ENCODE results near the gene SBK1.
"Not testable (repeated sequence)": the region's sequence is repeated elsewhere in the genome, so short reads cannot be mapped to it uniquely, and the experiment has no call there.

The SBK1 gene

DNA sequence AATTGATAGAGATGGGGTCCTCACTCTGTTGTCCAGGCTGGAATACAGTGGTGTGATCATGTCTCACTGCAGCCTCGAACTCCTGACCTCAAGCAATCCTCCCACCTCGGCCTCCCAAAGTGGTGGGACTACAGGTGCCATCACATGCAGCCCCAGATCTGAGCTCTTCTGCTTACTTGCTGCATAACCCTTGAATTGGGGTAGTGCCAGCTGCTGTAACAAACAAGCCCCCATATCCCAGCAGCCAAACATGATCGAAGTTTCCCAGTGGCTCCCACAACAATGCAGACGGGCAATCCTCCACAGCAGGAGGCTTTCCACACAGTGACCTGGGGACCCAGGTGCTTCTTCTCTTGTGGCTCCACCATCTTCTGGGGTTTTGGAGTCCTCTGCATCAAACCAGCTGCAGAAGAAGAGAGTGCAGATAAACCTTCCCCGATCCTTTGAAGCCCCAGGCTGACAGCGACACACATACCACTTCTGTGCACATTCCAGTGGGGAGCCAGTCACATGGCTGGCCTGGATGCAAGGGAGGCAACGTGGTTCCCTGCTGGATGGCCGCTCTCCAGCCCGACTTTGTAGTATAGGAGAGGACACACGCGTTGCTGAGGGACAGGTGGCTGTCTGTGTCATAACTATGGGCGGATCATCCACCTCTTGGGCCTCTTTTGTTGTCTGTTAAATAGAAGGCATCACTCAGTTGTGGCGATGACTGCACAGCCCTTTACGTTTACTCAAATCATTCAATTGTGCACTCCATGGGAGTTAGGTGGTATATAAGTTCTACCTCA, 16.7 kb downstream of the SBK1 start:
- no peak for DNase-seq (ENCODE audit: low spot score)

DNA sequence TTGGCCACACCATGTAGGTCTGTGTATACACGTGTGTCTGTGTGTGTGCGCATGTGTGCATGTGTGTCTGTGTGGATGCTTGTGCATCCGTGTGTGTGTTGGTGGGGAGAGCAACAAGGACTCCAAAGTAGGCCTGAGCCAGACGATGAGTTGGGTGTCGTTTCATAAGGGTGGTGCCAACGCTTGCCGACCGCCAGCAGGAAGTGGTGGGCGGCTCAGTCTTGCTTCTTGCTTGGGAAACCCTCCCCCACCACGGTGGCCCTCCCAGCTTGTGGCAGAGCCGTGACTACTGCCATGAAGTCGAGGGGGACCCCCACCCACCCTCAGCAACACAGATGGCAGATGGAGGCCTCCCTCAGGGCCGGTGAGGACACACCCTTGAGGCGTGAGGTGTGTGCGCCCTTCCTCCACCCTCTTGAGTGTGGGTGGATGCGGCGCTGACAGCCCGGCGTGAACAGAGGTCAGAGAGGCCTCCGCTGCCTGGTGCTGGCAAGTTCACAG, 17.5 kb downstream of the SBK1 start:
- peak; percentile 66 for DNase-seq (ENCODE audit: low spot score)

DNA sequence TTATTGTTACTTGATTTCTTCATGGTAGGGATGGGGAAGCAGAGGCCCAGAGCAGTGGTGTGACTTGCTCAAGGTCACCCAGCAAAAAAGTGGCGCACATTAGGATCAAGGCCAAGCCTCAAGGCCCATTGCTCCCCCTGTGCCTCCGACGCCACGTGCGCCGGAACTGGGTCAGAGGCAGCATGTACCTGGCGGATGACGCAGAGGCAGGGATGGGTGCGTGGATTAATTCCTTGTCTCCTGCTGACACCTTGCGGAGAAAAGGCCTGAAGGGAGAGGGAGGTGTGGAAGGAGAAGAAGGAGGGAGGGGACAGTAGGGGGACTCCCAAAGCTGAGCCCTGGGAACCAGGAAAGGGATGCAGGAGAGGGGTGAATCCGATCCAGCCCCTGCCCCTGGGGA, 18.5 kb downstream of the SBK1 start:
- DNase-seq (ENCODE audit: low spot score), result no peak

DNA sequence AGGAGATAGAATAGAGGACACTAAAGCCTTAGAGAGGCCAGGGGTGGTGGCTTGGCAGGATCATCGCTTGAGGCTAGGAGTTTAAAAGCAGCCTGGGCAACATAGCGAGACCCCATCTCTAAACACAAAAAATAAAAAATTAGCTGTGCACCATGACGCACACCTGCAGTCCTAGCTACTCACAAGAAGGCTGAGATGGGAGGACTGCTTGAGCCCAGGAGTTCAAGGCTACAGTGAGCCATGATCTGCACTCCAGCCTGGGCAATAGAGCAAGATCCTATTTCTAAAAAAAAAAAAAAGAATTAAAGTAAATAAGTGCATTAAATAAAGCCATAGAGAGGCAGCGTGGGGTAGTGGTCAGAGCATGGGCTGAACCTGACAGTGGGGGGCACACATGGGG, 19.1 kb downstream of the SBK1 start:
- no peak for DNase-seq (ENCODE audit: low spot score)

DNA sequence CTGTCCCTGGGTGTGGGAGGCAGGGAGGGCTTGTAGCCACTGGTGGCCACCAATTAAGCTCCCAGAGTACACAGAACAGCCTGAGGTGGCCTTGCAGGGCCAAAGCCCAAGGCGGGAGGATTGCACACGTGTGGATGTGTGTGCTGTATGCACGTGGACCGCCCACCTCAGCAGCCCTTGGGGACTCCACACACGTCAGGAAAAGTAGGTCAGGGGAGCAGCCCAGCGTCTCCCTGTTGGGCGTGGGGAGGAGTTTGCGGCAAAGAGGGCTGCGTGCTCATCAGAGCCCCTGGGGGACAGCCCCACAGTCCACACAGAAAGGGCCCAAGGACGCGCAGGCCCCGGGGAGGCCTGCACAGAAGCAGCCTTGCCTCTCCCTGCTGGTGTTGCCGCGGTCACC, 19.6 kb downstream of the SBK1 start:
- no peak for DNase-seq (ENCODE audit: low spot score)

DNA sequence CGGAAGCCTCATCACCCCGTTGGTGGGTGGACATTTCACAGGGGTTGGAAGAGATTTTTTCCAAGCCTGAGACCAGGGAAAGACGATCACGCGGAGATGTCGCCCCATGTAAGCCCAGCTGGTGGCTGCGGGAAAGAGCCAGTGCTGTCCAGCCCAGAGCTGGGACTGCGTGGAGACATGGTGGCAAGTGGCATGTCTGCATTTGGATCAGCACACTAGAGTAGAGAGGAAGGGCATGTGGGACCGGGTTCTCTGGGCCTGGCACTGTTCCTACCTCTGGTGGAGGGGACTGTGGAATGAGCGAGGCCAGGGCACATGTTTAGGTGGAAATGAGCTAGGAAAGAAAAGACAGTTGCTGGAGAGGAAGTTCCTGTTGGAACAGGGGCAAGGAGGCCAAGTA, 20.0 kb downstream of the SBK1 start:
- DNase-seq (ENCODE audit: low spot score), result no peak

DNA sequence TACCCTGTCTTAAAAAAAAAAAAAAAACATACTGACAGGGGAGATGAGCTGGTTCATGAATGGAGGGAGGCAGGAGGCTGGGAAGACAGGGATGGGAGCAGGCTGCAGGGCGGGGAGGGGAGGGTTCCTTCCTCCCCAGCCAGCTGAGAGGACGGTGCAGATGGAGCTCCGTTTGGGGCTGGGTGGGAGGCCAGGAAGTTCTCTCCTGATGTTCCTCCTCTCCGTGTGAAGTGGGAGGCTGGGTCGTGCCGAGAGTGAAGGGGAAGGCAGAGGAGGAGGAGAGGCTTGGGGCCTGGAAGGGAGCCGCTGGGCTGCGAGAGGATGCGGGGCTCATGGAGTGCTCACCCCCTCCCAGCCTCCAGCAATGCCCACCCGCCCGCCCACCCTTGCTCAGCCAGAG, 21.3 kb downstream of the SBK1 start:
- no peak for DNase-seq (ENCODE audit: low spot score)

DNA sequence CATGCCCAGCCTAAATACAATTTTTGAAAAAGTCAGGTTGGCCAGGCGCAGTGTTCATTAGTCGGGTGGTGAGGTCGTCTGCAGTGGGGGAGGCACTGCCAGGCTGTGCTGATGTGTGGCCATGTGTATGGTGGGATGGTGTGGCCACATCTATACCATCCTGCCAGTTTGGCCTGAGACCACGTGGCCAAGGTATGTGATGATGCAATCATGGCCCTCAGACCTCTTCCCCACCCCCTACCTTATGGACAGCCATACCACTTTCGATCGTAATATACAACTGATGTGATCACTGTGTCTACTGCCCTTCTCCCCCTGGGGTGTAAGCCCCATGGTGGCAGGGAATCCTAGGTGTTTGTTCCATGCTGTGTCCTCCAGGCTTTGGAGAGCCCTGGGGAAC, 23.7 kb downstream of the SBK1 start:
- DNase-seq (ENCODE audit: low spot score), result no peak

DNA sequence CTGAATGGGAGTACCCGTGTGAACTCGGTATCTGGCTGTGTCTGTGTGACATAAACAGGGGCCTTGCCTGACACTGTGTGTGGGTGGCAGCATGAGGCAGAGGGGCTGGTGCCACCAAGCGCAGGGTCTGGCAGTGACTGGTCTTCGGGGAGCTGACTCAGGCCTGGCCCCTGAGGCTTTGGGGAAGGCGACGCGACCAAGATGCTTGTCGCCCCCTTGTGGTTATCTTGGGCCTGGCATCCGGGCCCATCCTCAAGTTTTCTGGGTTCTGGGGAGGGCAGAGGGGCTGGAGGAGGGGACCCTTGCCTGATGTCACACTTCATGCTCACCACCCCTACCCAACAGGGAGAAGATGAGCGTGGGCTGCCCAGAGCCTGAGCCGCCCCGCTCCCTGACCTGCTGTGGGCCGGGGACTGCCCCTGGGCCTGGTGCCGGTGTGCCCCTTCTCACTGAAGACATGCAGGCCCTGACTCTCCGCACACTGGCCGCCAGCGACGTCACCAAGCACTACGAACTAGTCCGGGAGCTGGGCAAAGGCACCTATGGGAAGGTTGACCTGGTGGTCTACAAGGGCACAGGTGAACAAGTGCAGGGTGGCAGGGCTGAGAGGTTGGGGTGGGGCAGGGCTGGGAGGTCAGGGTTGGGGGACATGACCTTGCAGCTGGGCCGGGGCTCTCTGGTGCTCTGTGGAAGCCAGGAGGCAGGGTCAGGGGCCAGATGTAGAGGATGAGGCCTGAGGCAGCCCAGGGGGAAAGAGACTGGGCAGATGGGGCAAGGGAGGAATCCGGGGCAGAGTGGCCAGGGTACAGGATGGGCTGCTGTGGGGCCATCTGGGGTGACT, 24.9 kb downstream of the SBK1 start:
- DNase-seq (ENCODE audit: low spot score), result peak; percentile 72

DNA sequence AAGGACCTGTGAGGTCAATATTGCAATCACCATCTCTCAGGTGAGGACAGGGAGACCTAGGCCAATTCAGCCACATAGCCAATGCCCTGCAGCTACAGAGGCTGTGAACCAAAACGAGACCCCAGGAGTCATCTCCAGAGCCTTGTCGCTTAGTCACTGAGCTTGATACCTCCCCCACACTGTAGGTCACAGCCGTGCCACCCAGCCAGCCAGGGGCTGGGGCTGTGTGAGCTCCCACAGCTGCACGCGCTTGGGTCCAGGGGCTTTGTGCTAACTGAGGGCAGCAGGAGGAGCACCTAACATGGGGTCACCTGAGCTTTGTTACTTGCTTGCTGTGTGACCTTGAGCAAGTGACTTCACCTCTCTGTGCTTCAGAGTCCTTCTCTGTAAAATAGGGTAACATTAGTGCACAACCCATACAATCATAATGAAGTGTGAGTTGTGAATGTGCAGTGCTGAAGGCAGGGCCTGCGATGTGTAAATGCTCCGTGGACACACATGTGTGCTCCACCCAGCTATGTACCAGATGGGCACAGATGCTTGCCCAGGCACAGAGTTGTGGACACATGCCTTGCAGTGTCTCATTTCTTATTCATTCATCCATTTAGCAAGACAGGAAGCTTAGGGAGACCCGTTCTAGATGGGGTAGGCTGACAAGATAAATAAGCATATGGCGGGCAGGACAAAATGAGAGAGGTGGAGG, 25.9 kb downstream of the SBK1 start:
- DNase-seq (ENCODE audit: low spot score), result no peak

DNA sequence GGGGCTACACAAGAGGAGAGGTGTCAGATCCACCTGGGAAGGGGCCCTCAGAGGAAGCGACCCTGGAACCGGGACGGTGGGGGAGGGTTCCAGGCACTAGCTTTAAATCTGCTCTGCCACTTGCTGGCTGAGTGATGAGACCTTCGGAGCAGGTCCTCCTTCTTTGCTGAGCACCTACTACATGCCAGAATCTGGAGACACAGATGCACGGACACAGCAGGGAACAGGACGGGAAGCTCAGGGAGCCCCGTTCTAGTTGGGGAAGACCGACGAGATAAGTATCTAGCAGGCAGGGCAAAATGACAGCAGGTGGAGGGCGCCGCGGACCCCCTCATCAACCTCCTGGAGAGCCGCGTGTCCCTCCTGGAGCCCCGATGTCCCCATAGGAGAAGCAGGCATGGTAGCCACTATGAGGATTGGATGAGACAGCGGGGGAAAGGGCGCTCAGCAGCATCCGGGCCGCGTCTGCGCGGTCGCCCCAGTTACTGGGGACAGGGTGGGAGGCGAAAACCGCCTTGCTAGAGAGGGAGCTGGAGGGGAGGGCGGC, 27.2 kb downstream of the SBK1 start:
- no peak for DNase-seq (ENCODE audit: low spot score)

DNA sequence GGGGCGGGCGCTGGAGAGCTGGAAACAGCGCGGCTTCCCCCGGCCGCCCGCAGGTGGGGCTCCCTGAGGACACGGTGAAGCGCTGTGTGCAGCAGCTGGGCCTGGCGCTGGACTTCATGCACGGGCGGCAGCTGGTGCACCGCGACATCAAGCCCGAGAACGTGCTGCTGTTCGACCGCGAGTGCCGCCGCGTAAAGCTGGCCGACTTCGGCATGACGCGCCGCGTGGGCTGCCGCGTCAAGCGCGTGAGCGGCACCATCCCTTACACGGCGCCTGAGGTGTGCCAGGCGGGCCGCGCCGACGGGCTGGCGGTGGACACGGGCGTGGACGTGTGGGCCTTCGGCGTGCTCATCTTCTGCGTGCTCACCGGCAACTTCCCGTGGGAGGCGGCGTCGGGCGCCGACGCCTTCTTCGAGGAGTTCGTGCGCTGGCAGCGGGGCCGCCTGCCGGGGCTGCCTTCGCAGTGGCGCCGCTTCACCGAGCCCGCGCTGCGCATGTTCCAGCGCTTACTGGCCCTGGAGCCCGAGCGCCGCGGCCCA, 27.8 kb downstream of the SBK1 start:
- no peak for DNase-seq (ENCODE audit: low spot score)

DNA sequence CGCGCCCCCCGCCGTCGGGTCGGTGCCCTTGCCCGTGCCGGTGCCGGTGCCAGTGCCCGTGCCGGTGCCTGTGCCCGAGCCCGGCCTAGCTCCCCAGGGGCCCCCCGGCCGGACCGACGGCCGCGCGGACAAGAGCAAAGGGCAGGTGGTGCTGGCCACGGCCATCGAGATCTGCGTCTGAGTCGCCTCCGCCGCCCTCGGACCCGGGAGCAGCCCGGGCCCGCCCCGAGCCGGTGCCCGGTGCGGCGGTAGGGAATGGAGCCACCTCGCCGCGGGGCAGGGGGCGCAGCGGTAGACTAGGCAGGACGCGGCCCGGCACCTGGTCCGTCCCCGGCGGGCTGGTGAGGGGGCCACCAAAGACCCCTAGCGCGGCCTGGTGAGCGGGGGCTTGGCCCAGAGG, 28.4 kb downstream of the SBK1 start:
- no peak for DNase-seq (ENCODE audit: low spot score)

DNA sequence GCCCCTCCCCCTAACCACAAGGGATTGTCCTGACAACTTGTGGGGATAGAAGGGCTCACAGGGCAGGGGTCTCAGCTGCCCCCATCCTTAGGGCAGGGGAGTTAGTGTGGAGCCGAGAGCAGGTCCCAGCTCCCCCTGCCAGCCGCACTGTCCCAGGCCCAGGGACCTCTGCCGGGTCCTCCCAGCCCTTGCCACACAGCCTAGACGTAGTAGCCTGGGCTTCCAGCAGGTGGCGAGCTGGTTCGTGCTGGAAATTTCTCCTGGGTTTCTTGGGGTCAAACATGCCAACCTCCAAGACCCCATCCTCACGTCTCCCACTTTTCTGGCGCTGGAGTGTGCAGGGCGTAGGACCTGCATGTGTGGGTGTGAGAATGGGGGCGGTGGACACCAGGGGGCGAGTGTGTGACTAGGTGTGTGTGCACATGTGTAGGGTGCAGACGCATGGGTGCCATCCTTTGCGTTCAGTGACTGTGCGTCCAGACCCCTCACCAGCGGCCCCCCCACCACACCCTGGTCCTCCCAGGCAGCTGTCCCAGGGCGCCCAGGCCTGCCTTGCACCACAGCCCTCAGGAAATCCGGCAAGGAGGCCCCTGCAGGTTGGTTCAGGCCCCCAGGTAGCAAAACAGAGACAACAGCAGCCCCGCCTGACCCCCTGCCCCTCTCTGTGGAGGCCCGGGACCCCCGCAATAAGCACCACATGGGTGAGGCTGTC, 29.5 kb downstream of the SBK1 start:
- peak; percentile 31 for DNase-seq (ENCODE audit: low spot score)

DNA sequence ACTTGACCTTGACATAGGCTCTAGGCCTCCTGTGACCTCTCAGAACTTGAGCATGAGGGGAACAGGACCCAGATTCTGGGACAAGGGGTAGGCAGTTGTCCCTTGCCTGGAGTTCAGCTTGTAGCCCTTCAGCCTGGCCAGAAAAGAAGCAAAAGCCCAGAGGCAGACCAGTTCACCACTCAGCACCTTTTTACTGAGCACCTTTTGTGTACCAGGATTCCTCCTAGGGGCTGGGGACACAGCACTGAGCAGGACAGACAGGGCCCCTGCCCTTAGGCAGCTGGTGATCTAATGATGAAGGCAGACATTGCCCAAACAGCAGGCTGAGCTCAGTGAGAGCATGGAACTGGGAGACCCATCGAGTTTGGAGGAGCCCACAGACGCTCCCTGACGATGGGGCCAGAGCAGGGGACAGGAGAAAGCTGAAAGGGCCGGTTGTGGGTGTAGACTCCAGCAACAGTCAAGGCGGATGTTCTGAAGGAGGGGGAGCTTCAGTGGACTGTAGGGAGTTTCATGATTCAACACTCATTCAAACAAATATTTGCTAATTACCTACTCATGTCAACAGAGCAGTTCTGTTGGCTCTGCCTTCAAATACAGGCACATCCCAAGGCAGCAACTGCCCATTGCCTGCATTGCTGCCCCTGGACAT, 32.0 kb downstream of the SBK1 start:
- DNase-seq (ENCODE audit: low spot score), result no peak

DNA sequence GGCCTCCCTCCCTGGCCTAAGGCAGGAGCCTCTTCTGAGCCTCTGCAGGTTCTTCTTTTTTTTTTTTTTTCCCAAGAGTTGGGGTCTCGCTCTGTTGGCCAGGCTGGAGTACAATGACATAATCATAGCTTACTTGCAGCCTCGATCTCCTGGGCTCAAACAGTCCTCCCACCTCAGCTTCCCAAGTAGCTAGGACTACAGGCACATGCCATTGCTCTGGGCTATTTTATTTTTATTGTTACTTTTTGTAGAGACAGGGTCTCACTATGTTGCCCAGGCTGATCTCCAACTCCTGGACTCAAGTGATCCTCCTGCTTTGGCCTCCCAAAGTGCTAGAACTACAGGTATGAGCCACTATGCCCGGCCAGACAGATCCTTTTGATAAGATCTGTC, 32.6 kb downstream of the SBK1 start:
- no peak for DNase-seq (ENCODE audit: low spot score)

DNA sequence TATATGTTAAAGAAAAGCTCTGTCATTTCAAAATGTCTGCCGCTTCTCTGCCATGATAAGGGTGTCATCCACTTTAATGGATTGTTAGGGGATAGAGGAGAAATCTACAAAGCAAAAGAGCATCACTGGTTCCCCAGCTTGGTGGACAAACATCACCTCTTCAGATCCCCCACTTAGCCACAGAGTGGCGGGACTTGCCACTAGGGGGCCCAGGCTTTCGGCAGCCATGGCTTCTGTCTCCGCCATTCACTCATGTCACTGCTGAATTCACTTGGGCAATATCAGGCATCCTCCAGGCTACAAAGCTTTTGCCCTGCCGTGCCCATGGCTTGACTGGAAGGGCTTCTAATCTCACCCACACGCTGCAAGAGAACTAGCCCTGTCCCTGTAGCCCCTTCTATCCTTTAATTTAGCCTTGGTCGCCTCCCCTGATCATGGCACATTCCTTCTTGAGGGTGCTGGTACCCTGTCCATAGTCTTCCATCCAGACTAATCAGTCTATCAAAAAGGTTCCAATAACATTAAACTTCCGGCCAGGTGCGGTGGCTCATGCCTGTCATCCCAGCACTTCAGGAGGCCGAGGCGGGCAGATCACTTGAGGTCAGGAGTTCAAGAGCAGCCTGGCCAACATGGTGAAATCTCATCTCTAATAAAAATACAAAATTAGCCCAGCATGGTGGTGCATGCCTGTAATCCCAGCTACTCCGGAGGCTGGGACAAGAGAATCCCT, 34.7 kb downstream of the SBK1 start:
- peak; percentile 60 for DNase-seq (ENCODE audit: low spot score)

DNA sequence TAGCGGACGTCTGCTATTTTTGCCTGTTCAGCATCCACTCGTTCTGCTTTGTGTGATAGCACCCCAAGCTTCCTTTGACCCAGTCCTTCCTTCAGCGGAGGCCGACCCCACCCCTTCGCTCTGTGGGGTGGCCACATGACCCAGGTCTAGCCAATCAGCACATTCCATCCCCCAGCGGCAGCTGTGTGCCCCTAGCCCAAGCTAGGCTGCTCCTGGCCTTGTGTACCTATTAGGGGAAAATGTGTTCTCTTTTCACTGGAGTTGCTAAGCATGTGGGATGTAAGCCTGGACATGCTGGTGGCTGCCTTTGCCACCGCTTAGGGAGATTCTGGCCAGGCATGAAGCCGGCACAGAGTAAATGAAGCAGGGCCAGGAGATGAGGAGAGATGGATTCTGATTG, 37.9 kb downstream of the SBK1 start:
- DNase-seq (ENCODE audit: low spot score), result not testable (repeated sequence)

DNA sequence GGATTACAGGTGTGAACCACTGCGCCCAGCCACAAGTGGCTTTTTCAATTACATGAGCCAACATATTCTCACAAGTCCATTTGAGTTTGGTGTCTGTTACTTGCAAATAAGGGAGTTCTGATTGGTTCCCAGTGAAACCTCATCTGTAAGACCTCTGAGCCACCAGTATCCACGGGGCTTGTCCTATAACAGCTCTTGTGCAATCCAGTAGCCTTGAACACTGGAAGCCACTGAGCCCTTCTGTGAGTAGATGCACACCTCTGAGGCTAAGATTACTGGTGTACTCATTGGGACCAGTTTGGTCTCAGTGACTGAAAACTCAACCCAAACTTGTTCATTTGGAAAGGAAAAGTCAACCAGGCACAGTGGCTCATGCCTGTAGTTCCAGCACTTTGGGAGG, 38.7 kb downstream of the SBK1 start:
- not testable (repeated sequence) for DNase-seq (ENCODE audit: low spot score)

DNA sequence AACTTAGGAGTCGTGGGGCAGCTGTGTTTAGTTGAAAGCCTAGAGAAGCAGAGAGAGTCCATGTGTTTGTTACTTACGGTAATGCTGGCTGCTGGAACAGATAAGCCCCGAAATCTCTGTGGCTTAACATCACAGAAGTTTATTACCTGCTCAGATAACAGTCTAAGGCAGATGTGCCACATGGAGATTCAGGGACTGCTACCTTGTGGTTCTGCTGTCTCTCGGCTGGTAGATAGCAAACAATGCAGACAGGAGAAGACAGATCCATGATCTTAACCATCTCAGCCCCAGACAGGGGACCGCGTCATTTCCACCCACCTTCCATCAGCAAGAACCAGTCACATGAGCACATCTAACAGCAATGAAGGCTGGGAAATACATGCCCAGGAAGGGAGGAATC, 40.3 kb downstream of the SBK1 start:
- not testable (repeated sequence) for DNase-seq (ENCODE audit: low spot score)
